GM18868 (cell line): ENCODE measurements around the gene RPN2.

Experiments used
- ATAC-seq: cut with Tn5 transposase; IDR thresholded peaks from one replicate; pipeline ENCODE4 v1.9.1; 2021; ENCODE audit warnings: mild to moderate bottlenecking, moderate library complexity; ENCODE audit not compliant: unreplicated experiment

The RPN2 gene

GRCh38 chr20:37238935-37239451 is 59.9 kb downstream of the RPN2 start:
- ATAC-seq: no peak

- no peak for ATAC-seq
Observed at GRCh38 chr20:37240337-37241067, 61.4 kb downstream of the RPN2 start.

DNA sequence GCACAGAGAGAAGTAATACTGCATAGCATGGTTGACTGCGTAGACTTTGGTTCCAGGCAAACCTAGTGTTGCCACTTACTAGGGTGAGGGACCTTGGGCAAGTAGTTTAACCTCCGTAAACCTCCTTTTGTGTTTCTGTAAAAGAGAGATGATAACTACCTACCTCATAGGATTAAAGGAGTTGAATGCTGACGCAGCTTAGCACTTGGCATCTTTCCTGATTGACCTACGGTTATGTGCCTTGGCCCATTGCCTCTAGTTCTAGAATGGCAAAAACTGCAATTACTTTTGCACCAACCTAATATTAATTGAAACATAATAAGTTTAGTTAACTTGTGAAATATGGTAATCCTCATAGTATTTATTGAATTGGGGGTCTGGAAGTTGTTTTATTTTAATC is 63.4 kb downstream of the RPN2 start:
- ATAC-seq: no peak

DNA sequence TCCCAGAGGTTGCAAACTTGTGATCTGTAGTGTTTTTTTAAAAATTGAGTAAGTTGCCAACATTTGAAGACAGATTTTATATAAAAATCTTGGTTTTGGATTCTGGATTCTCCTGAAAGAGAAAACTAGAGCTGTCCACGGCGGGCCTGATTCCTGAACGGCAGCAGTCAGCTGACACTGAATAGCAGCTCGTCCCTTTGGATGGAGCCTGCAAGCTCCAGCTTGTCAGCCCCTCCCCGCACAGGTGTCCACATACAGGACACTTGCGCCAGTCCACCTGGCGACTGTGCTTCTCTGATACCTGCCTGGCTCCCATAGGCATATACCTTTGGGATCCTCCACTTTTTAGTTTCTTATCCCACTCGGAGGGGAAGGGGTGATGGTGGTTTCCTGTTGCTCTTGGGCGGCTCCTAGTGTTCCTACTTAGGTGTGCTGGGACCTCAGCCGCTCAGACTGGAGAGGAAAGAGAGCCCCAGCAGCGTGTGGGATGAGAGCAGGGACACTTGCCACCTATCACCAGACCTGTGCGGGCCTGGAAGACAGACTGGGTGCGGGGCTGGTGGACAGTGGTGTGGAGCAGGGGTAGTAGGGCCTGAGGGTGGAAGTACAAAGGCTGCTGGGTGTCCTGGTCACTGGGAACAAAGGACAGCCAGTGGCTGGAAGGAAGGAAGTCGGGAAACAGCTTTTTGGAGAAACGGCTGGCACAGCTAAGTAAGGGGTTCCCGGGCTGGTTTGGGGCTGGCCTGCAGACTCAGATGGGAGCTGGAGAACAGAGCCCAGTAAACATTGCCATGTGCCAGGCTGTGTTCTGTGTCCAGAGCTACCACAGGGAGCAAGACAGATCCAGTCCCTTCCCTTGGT is 64.2 kb downstream of the RPN2 start:
- no peak for ATAC-seq

- no peak for ATAC-seq
Observed at GRCh38 chr20:37243937-37244571, 64.9 kb downstream of the RPN2 start.

DNA sequence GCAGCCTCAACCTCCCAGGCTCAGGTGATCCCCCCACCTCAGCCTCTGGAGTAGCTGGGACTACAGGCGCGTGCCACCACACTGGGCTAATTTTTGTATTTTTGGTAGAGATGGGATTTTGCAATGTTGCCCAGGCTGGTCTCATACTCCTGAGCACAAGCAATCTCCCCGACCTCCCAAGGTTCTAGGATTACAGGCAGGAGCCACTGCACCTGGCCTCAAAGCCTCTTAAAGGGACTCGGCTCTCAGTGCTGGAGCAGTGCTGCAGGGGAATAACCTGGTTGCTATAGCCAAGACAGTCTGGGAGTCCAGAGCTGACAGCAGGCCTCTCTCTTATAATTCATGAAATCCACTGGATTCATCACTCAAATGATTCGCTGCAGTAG is 65.4 kb downstream of the RPN2 start:
- ATAC-seq: no peak

- no peak for ATAC-seq
Observed at GRCh38 chr20:37245216-37246150, 66.4 kb downstream of the RPN2 start.

GRCh38 chr20:37246736-37247135 is 67.6 kb downstream of the RPN2 start:
- ATAC-seq: no peak

DNA sequence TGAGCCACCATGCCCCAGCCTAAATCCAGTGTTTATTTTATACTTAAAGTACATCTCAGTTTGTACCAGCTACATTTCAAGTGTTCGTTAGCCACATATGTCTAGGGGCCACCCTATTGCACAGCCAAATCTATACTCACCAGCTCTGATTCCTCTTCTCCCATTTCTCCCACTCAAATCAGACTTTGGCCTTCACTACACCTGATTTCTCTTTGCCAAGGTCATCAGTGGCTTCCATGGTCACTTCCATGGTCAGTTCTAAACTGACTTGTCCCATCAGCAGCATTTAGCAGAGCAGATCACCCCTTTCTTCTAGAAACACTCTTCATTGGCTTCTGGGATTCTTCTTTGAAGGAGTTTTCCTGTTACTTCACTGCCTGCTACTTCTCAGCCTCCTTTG is 68.4 kb downstream of the RPN2 start:
- ATAC-seq: no peak

DNA sequence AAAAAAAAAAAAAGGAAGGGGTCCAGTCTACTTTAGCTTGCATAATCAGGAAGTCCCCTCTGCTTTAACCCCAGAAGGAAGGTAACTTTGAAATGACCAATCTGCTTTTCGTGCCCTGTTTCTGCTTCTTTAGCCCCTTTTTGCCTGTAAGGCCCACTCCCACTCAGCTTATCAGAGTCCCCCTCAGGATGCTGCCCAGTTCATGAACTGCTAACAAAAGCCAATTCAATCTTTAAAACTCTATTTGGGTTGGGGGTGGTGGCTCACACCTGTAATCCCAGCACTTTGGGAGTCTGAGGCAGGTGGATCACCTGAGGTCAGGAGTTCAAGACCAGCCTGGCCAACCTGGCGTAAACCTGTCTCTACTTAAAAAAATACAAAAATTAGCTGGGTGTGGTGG is 70.2 kb downstream of the RPN2 start:
- no peak for ATAC-seq

DNA sequence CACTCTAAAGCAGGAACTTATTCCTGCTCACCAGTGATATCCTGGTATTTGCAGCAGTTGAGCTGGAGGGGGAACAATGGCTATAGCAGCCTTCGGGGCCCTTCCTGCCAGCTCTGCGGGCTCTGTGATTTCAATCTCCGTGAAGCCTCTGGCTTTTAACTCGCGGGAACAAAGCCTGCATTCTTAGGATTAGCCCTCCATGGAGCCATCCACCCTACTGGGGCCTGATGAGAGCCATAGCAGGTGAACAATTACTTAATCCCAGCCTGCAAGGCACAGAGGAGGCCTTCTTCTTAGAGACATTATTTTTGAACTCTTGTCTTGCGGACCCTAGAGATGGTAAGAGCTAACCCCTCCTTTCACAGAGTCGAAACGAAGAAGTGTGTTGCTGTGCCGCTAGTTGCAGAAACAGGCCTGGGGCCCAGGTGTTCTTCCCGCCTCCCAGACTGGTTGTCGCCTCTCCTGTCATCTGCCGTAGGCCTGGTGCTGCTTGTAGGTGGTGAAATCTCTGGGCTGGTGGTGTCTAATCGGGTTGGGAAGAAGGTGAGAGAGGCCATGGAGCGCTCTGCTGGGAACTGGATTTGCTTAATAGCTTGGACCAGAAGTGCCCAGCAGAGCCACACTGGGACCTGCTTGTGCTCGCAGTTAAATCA is 72.8 kb downstream of the RPN2 start:
- ATAC-seq: no peak

- no peak for ATAC-seq
Observed at GRCh38 chr20:37253087-37253486, 74.0 kb downstream of the RPN2 start.

DNA sequence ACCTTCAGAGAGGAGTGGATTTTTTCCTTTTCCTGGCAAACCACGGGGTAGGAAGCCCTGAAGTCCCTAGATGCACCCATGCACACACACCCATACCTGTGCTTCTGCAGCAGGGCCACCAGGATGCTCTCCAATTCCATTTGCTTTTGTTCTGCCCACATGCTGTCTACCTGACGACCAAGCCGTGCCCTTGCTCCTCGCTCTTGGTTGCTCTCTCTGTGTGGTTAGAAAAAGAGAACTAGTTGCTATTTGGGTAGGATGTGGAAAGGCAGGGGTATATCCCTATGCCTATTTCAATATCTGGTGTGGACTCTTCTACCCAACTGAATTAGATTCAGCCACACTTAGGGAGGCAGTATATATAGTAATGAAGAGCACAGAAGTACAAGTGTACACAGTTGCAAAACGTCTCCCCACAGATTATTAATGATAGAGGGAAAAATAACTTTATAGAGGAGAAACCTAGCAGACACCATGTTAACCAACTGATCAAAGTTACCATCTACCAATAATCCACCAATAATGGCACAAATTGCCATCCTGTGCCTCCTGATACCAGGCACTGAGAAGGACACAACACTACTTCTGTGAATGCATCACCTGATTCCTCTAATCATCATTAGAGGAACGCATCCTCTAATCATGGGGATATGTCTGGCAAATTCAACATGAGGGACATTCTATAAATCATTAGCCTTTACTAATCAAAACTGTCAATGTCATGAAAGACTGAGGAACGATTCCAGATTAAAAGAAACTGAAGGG is 75.2 kb downstream of the RPN2 start:
- no peak for ATAC-seq

DNA sequence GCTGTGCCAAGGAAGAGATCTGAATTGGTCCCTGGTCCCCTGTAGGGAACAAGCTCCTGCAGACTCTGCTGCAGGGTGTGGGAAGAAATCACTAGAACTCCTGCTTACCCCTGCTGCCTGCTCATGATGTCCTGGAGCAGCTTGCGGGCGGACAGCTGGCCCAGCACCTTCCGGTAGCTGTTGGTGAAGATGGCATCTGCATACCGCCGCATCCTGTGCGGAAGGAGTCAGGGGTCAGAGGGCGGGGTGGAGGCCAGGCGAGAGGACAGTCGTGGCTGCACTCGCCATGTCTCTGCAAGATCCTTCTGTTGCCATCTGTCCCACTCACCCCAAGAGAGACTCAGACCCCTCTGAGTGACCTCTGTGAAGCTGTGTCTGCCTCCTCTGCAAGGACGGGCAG is 77.2 kb downstream of the RPN2 start:
- no peak for ATAC-seq

DNA sequence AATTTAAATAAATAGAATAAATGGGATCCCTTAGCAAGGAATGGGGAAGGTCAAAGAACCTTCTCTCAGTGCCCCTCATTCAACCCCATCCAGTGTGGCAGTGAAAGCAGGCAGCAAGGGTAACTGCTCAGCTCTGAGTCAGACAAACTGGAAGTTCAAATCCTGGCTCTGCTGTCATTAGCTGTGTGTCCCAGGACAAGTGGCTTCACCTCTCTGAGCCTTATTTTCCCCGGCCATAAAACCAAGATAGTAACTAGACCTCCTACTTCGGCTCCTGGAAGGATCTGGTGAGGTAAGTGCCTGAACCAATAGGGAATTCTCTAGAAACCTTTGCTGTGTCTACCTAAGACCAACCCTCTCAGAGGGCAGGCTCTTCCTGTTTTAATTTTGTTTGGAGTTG is 78.4 kb downstream of the RPN2 start:
- no peak for ATAC-seq

DNA sequence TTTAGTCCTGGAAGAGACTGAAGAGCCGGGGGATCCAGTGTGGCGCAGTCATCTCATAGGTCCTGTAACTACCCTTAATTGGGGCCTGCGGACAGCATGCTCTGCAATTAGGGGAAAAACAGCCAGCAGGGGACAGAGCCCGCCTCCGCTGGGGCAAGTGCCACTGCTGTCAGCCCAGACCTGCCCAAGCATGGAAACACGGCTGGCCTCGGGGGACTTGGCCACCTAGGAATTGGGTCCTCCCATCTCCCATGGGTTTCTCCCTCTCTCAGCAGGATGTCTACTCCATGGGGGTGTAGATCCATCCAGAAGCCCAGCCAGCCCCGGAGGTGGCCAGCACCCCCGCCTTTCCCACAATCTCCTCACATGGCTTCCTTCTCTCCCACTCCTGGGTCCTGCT is 78.9 kb downstream of the RPN2 start:
- no peak for ATAC-seq

- no peak for ATAC-seq
Observed at GRCh38 chr20:37259031-37259430, 79.9 kb downstream of the RPN2 start.

- ATAC-seq: no peak
Observed at GRCh38 chr20:37259865-37260264, 80.7 kb downstream of the RPN2 start.

GRCh38 chr20:37260923-37261322 is 81.8 kb downstream of the RPN2 start:
- no peak for ATAC-seq
